PC-3 (cell line): Measurements from ENCODE around the gene PLEKHN1. TPM values are rescaled to one million over a fixed set of nuclear protein-coding genes. Genes with fewer than 3 reads are reported as not detected.
A peak's percentile ranks its signal among the peaks of the same experiment; 100 is the strongest.

Experiments
- ATAC-seq: fragments of 200-7000 bp; cut with Tn5 transposase; 2 replicates; pipeline ENCODE4 v1.9.1; 2020; ENCODE audit warnings: mild to moderate bottlenecking, moderate library complexity
- BruUV-seq: library from RNA; stranded (reverse); fragments of 400-500 nt; replicated peaks from 2 replicates; lab custom pipeline; 2021; lab: Mats Ljungman, UMichigan
- CTCF ChIA-PET: fragments of 300-600 bp; sonication (Branson Sonifier 250); formaldehyde crosslinking; loops from one replicate; lab custom pipeline; 2022; ENCODE audit warnings: antibody characterized with exemption; lab: Charles Lee
- POLR2A ChIA-PET: fragments of 300-600 bp; sonication (Branson Sonifier 250); formaldehyde crosslinking; loops from one replicate; lab custom pipeline; 2022; ENCODE audit warnings: antibody characterized with exemption; ENCODE audit not compliant: unreplicated experiment; lab: Charles Lee
- DNase-seq: peaks from one replicate; pipeline ENCODE4 v3.0.0-alpha.2; 2015
- H2AFZ ChIP-seq: fragments of 300-600 bp; sonication (generic); 2 replicates; pipeline ENCODE4 v1.6.0; 2016; ENCODE audit warnings: antibody characterized with exemption, low read length
- H3F3A ChIP-seq: fragments of 300-600 bp; sonication (generic); one replicate; pipeline ENCODE4 v1.6.0; 2017; ENCODE audit warnings: antibody characterized with exemption, low read length, control low read depth, mild to moderate bottlenecking; ENCODE audit not compliant: unreplicated experiment
- H3K27ac ChIP-seq: fragments of 300-600 bp; sonication (generic); 2 replicates; pipeline ENCODE4 v1.5.1; 2016; ENCODE audit warnings: mild to moderate bottlenecking, low read length
- H3K27me3 ChIP-seq: fragments of 300-600 bp; sonication (generic); 2 replicates; pipeline ENCODE4 v1.6.1; 2016; ENCODE audit warnings: low read length, mixed read lengths
- H3K36me3 ChIP-seq: fragments of 300-600 bp; sonication (generic); 2 replicates; pipeline ENCODE4 v1.6.1; 2016; ENCODE audit warnings: low read depth, mixed run types, low read length, mixed read lengths
- H3K4me1 ChIP-seq: fragments of 300-600 bp; sonication (generic); 2 replicates; pipeline ENCODE4 v1.5.1; 2016; ENCODE audit warnings: low read length; ENCODE audit not compliant: insufficient read depth
- H3K4me2 ChIP-seq: fragments of 300-600 bp; sonication (generic); 2 replicates; pipeline ENCODE4 v1.6.0; 2016; ENCODE audit warnings: low read length
- H3K4me3 ChIP-seq: fragments of 300-600 bp; sonication (generic); 2 replicates; pipeline ENCODE4 v1.5.1; 2016; ENCODE audit warnings: mild to moderate bottlenecking, low read length, mixed read lengths
- H3K79me2 ChIP-seq: fragments of 300-600 bp; sonication (generic); 2 replicates; pipeline ENCODE4 v1.6.1; 2017; ENCODE audit warnings: low read length, mixed read lengths
- H3K9ac ChIP-seq: fragments of 300-600 bp; sonication (generic); 2 replicates; pipeline ENCODE4 v1.6.0; 2016; ENCODE audit warnings: mild to moderate bottlenecking, low read length
- H3K9me2 ChIP-seq: fragments of 300-600 bp; sonication (generic); replicated peaks from 2 replicates; pipeline ENCODE4 v1.6.1; 2016; ENCODE audit warnings: mixed run types, low read length, mixed read lengths
- H3K9me3 ChIP-seq: fragments of 300-600 bp; sonication (generic); 2 replicates; pipeline ENCODE4 v1.6.1; 2016; ENCODE audit warnings: low read length, mixed read lengths
- H4K20me1 ChIP-seq: fragments of 300-600 bp; sonication (generic); 2 replicates; pipeline ENCODE4 v1.6.1; 2016; ENCODE audit warnings: low read length, mixed read lengths
- CTCF ChIP-seq: fragments of 300-600 bp; sonication (generic); conservative IDR thresholded peaks from 2 replicates; pipeline ENCODE4 v1.5.1; 2017; ENCODE audit warnings: antibody characterized with exemption, low read depth, mild to moderate bottlenecking, low read length
- EZH2 ChIP-seq: fragments of 300-600 bp; sonication (generic); IDR thresholded peaks from one replicate; pipeline ENCODE4 v1.6.1; 2017; ENCODE audit warnings: antibody characterized with exemption, mild to moderate bottlenecking, low read length; ENCODE audit not compliant: unreplicated experiment
- EZH2phosphoT487 ChIP-seq: fragments of 300-600 bp; sonication (generic); IDR thresholded peaks from 2 replicates; pipeline ENCODE4 v1.6.1; 2018; ENCODE audit warnings: mild to moderate bottlenecking, antibody characterized with exemption, low read length, borderline replicate concordance
- intact Hi-C: fragments of 100-400 bp; cut with micrococcal nuclease; formaldehyde crosslinking; loops from 2 replicates; pipeline ENCODE4 v1.9.0; 2023
- total RNA-seq: library from RNA; depleted of rRNA; stranded (reverse); fragments of >200 nt; gene quantifications from 2 replicates; pipeline ENCODE4 v1.2.3, GENCODE V29; 2014

Gene PLEKHN1
- total RNA-seq, 1 experiment from 2014 or later, result 14.0 TPM

- ChIA-PET POLR2A (interaction anchor here (0.6 to 1.6 kb wide), 2 partner anchors 13 to 372 kb away, joined by 4 to 8 read pairs; no protein-coding TSS in a partner anchor), CTCF (interaction anchor here (0.6 kb wide), 1 partner anchor 19 kb away, joined by 4 read pairs; the partner anchor contains the start of gene AGRN)
- peaks cover 12% of the 10 kb centered on the region for H3K4me1 ChIP-seq
- no peaks in the 10 kb centered on the region for H3K9me3 ChIP-seq
- H3K27ac ChIP-seq, result peak overlapping the region; percentile 96
- TF ChIP-seq EZH2phosphoT487 (no peak), EZH2 (no peak), CTCF (no peak)
- peaks cover 48% of the 10 kb centered on the region for H3K79me2 ChIP-seq
- H3F3A ChIP-seq, result no peaks in the 10 kb centered on the region
- peaks cover 22% of the 10 kb centered on the region for H4K20me1 ChIP-seq
- peak overlapping the region; percentile 89 for H3K4me2 ChIP-seq
- no peaks in the 10 kb centered on the region for H3K27me3 ChIP-seq
- H3K9ac ChIP-seq, result peak overlapping the region; percentile 97
- ATAC-seq, result peak; percentile 0
- peak overlapping the region; percentile 93 for H3K4me3 ChIP-seq
- H3K9me2 ChIP-seq, result no peaks in the 10 kb centered on the region
- H3K36me3 ChIP-seq, result no peaks in the 10 kb centered on the region
- no peak for DNase-seq
- intact Hi-C loops, result no loop called here
- H2AFZ ChIP-seq, result no peak overlapping the region
- no TSS peak for BruUV-seq
These were observed 34.9 kb downstream of the PLEKHN1 start for GRCh38 chr1:1001057-1001783.

GRCh38 chr1:1003618-1004419 lies 37.5 kb downstream of the PLEKHN1 start:
- CTCF ChIA-PET, result no interaction called here
- intact Hi-C loops, result no loop called here

More at GRCh38 chr1:1003618-1004419, 37.5 kb downstream of the PLEKHN1 start:
- Histone ChIP-seq H3K9me2 (no peaks in the 10 kb centered on the region), H3F3A (no peaks in the 10 kb centered on the region), H3K27ac (no peak overlapping the region), H3K27me3 (no peaks in the 10 kb centered on the region), H3K36me3 (no peaks in the 10 kb centered on the region), H3K9ac (no peak overlapping the region), H3K4me2 (no peak overlapping the region), H3K9me3 (no peaks in the 10 kb centered on the region), H4K20me1 (peaks cover 5% of the 10 kb centered on the region), H3K4me1 (peaks cover 20% of the 10 kb centered on the region), H3K79me2 (peaks cover 34% of the 10 kb centered on the region), H3K4me3 (no peak overlapping the region), H2AFZ (no peak overlapping the region)
- DNase-seq (no peak), ATAC-seq (no peak)
- POLR2A ChIA-PET, result interaction anchor here (0.6 kb wide), 2 partner anchors 9 to 19 kb away, joined by 3 to 6 read pairs; partner anchors contain the start of gene ISG15
- TF ChIP-seq EZH2 (no peak), CTCF (no peak), EZH2phosphoT487 (no peak)
- BruUV-seq, result no TSS peak
